HepG2 (cell line): ENCODE measurements around the gene SDC4. TPM values are rescaled to one million over a fixed set of nuclear protein-coding genes. Genes with fewer than 3 reads are reported as not detected.
A peak's percentile ranks its signal among the peaks of the same experiment; 100 is the strongest.

Experiments
- ARID4A ChIP-seq: sonication (generic); formaldehyde crosslinking; IDR thresholded peaks from 2 replicates; pipeline ENCODE4 v1.5.0; 2020; ENCODE audit warnings: mild to moderate bottlenecking, missing genetic modification reagents, borderline replicate concordance
- ARNT2 ChIP-seq: sonication (generic); formaldehyde crosslinking; IDR thresholded peaks from 2 replicates; pipeline ENCODE4 v1.8.0; 2022; ENCODE audit warnings: mild to moderate bottlenecking, low read depth, missing genetic modification reagents, moderate library complexity
- ELK4 ChIP-seq: sonication (generic); formaldehyde crosslinking; IDR thresholded peaks from 2 replicates; pipeline ENCODE4 v1.9.0; 2021; ENCODE audit warnings: missing genetic modification reagents, borderline replicate concordance
- GATAD2A ChIP-seq: IDR thresholded peaks from 2 replicates; pipeline ENCODE4 v1.6.1; 2016
- JDP2 ChIP-seq: sonication (generic); formaldehyde crosslinking; IDR thresholded peaks from 2 replicates; pipeline ENCODE4 v1.8.1; 2022; ENCODE audit warnings: missing genetic modification reagents, borderline replicate concordance
- NRL ChIP-seq: sonication (generic); formaldehyde crosslinking; IDR thresholded peaks from 2 replicates; pipeline ENCODE4 v1.5.0; 2020; ENCODE audit warnings: missing genetic modification reagents, mild to moderate bottlenecking, moderate library complexity, borderline replicate concordance
- POGK ChIP-seq: sonication (generic); formaldehyde crosslinking; conservative IDR thresholded peaks from 2 replicates; pipeline ENCODE4 v1.8.0; 2022; ENCODE audit warnings: mild to moderate bottlenecking, moderate library complexity, missing genetic modification reagents
- POGZ ChIP-seq: sonication (generic); formaldehyde crosslinking; IDR thresholded peaks from 2 replicates; pipeline ENCODE4 v1.4.0; 2020; ENCODE audit warnings: mild to moderate bottlenecking, missing genetic modification reagents
- THRA ChIP-seq: sonication (generic); formaldehyde crosslinking; IDR thresholded peaks from 2 replicates; pipeline ENCODE4 v1.4.0; 2020; ENCODE audit warnings: missing genetic modification reagents, borderline replicate concordance
- TP53 ChIP-seq: sonication (generic); formaldehyde crosslinking; conservative IDR thresholded peaks from 2 replicates; pipeline ENCODE4 v1.4.0; 2020; ENCODE audit warnings: missing genetic modification reagents
- ZBED4 ChIP-seq: sonication (generic); formaldehyde crosslinking; IDR thresholded peaks from 2 replicates; pipeline ENCODE4 v1.4.0; 2020; ENCODE audit warnings: missing genetic modification reagents, borderline replicate concordance
- ZNF160 ChIP-seq: sonication (generic); formaldehyde crosslinking; IDR thresholded peaks from 2 replicates; pipeline ENCODE4 v1.8.0; 2022; ENCODE audit warnings: mild to moderate bottlenecking, inconsistent platforms, missing genetic modification reagents
- ZNF263 ChIP-seq: sonication (generic); formaldehyde crosslinking; IDR thresholded peaks from 2 replicates; pipeline ENCODE4 v1.4.0; 2020; ENCODE audit warnings: missing genetic modification reagents
- ZNF557 ChIP-seq: sonication (generic); formaldehyde crosslinking; IDR thresholded peaks from 2 replicates; pipeline ENCODE4 v1.4.0; 2020; ENCODE audit warnings: missing genetic modification reagents
- ZNF672 ChIP-seq: sonication (generic); formaldehyde crosslinking; IDR thresholded peaks from 2 replicates; pipeline ENCODE4 v1.8.1; 2022; ENCODE audit warnings: missing genetic modification reagents
- polyA plus RNA-seq, 8 experiments: library from polyadenylated mRNA; depleted of rRNA in 3 of 8; stranded (reverse) in 7 of 8; unstranded in 1 of 8; fragments of >200 nt; fragmentation: Illumina TruSeq in 4 of 8; extraction: Trizol in 4 of 8; gene quantifications; 2 replicates each; pipeline versions ENCODE4 v1.2.1 to v1.2.3, GENCODE V29; 2011 to 2016; ENCODE audit warnings: low read depth in 4 of 8, missing spikeins in 1 of 8, mixed read lengths in 1 of 8; ENCODE audit not compliant: insufficient read depth in 1 of 8
- total RNA-seq, 5 experiments: library from RNA; depleted of rRNA; stranded (reverse); fragments of >200 nt; fragmentation: Illumina TruSeq; extraction: Trizol; gene quantifications; 2 replicates each; pipeline ENCODE4 v1.2.3, GENCODE V29; 2016; ENCODE audit warnings: low read depth in 1 of 5

Gene SDC4
- total and polyA plus RNA-seq, 2 of the 13 experiments (the other 11 are each of a cell fraction or from before 2014, with no cell fraction given): 49.0 to 65.1 TPM

GRCh38 chr20:45363611-45364492, 15.6 kb upstream of the SDC4 start (continued):
- TF ChIP-seq ARID4A (CRISPR knock-in tag) (no peak; the same call in 1 of the 2 replicates), NRL (CRISPR knock-in tag) (peak; percentile 85; the same call in 1 of the 2 replicates), POGK (CRISPR knock-in tag) (no peak), ZNF672 (no peak; the same call in 1 of the 2 replicates), ELK4 (CRISPR knock-in tag) (0 out of 2 replicates have a peak, but pooled peaks have one; percentile 58), JDP2 (CRISPR knock-in tag) (no peak), ZNF557 (CRISPR knock-in tag) (no peak; the same call in 1 of the 2 replicates), ZNF263 (CRISPR knock-in tag) (no peak), GATAD2A (CRISPR knock-in tag) (no peak), ARNT2 (CRISPR knock-in tag) (0 out of 2 replicates have a peak, but pooled peaks have one; percentile 12), TP53 (CRISPR knock-in tag) (no peak), ZBED4 (CRISPR knock-in tag) (no peak), THRA (CRISPR knock-in tag) (no peak), ZNF160 (CRISPR knock-in tag) (no peak), POGZ (no peak)
